ENCODE data around the gene NMT2.
A peak's percentile ranks its signal among the peaks of the same experiment; 100 is the strongest.

Gene NMT2

GRCh38 chr10:15112657-15113056, 55.8 kb downstream of the NMT2 start:
- no peaks in the 10 kb centered on the region for H3K4me1 ChIP-seq (ENCODE audit: control insufficient read depth, insufficient read depth, low read length)
- no peak overlapping the region for H3K9ac ChIP-seq (ENCODE audit: low read depth, low read length)
- no peaks in the 10 kb centered on the region for H3K27me3 ChIP-seq (ENCODE audit: control insufficient read depth, insufficient read depth, low read length)
- no peak overlapping the region for H3K4me3 ChIP-seq (ENCODE audit: low read length)
- no peak overlapping the region for H3K4me2 ChIP-seq (ENCODE audit: low read length)
- peaks cover 36% of the 10 kb centered on the region for H3K36me3 ChIP-seq (ENCODE audit: insufficient read depth, low read length)
- no peaks in the 10 kb centered on the region for H3K9me3 ChIP-seq (replicated peaks; ENCODE audit: low read length)

GRCh38 chr10:15106352-15107013, 62.0 kb downstream of the NMT2 start:
- no peak overlapping the region for H3K9ac ChIP-seq (ENCODE audit: low read depth, low read length)
- H3K4me1 ChIP-seq (ENCODE audit: control insufficient read depth, insufficient read depth, low read length): no peaks in the 10 kb centered on the region
- H3K4me3 ChIP-seq (ENCODE audit: low read length): no peak overlapping the region
- no peak overlapping the region for H3K4me2 ChIP-seq (ENCODE audit: low read length)
- H3K36me3 ChIP-seq (ENCODE audit: insufficient read depth, low read length): peaks cover 58% of the 10 kb centered on the region
- H3K27me3 ChIP-seq (ENCODE audit: control insufficient read depth, insufficient read depth, low read length): no peaks in the 10 kb centered on the region
- no peaks in the 10 kb centered on the region for H3K9me3 ChIP-seq (replicated peaks; ENCODE audit: low read length)

- H3K4me2 ChIP-seq (ENCODE audit: low read length): no peak overlapping the region
- H3K36me3 ChIP-seq (ENCODE audit: insufficient read depth, low read length): peaks cover 55% of the 10 kb centered on the region
- H3K9me3 ChIP-seq (replicated peaks; ENCODE audit: low read length): no peaks in the 10 kb centered on the region
- H3K27me3 ChIP-seq (ENCODE audit: control insufficient read depth, insufficient read depth, low read length): no peaks in the 10 kb centered on the region
- no peak overlapping the region for H3K4me3 ChIP-seq (ENCODE audit: low read length)
- H3K4me1 ChIP-seq (ENCODE audit: control insufficient read depth, insufficient read depth, low read length): peaks cover 9% of the 10 kb centered on the region
- no peak overlapping the region for H3K9ac ChIP-seq (ENCODE audit: low read depth, low read length)
These were observed 65.0 kb downstream of the NMT2 start for GRCh38 chr10:15103513-15103912.

DNA sequence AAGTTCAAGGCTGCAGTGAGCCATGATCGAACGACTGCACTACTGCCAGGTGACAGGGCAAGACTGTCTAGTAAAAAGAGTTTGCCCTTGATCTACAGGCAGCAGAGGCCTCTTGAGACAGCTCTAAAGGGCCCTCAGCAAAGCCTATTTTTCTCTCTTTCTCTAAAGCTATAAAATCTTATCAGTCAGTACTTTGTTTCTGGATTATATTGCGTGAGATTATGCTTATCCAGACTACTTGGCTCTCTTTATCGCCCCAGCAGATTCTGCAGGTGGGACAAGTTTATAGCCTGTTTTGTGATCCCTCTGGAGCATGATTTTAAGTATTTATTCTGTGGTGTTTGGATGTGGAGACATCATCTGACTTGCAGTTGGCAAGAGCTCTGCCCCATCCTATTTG, 68.6 kb downstream of the NMT2 start:
- Histone ChIP-seq H3K9me3 (replicated peaks; ENCODE audit: low read length) (no peaks in the 10 kb centered on the region), H3K9ac (ENCODE audit: low read depth, low read length) (no peak overlapping the region), H3K4me1 (ENCODE audit: control insufficient read depth, insufficient read depth, low read length) (peaks cover 16% of the 10 kb centered on the region), H3K4me3 (ENCODE audit: low read length) (no peak overlapping the region), H3K36me3 (ENCODE audit: insufficient read depth, low read length) (peaks cover 35% of the 10 kb centered on the region), H3K27me3 (ENCODE audit: control insufficient read depth, insufficient read depth, low read length) (no peaks in the 10 kb centered on the region), H3K4me2 (ENCODE audit: low read length) (no peak overlapping the region)

DNA sequence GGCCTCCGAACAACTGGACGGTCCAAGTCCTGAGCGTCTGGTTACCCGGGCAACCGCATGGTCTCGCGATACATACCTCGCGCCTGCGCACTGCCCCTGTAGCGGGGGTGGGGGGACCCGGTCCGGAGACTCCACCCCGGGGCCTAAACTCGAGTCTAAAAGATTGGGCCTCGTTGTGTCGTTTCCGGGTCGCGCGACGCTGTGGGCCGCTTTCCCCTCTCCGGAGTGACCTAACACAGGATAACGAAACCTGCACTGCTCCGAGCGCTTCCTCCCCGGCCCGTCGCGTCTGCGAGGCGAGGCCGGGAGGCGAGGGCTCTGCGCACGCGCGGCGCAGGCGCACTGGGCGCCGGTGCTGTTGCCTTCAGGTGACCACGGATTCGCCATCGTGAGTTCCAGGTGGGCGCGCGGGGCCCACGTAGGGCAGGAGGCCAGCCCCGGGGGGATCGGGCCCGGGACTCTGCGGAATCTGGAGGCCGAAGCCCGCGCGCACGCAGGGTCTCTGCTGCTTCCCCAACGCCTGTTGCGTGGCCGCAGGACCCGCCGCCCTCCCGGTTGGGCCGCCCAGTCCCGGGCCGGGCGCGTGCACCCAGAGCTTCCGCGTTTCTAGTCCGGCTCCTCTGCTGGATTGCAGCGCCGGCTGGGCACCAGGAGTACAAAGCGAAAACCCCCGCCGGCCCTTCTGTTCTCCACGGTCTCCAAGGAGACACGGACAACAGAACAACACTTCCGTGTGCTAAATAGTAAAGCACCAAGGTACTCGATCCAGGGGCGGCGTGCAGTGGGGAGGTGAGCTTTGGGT, 71.3 kb downstream of the NMT2 start, which contains the start of gene RPP38:
RPP38 (plus strand) TSS at position 345 of the 802 bp plus-strand sequence. CDS start 5,960 bp downstream, outside the sequence.
- Histone ChIP-seq H3K4me3 (ENCODE audit: low read length) (peak within 1 kb of the TSS; percentile 98), H3K4me2 (ENCODE audit: low read length) (peak within 1 kb of the TSS; percentile 92), H3K9ac (ENCODE audit: low read depth, low read length) (peak within 1 kb of the TSS; percentile 99), H3K27me3 (ENCODE audit: control insufficient read depth, insufficient read depth, low read length) (no peaks in the 10 kb centered on the region), H3K36me3 (ENCODE audit: insufficient read depth, low read length) (peaks cover 16% of the 10 kb centered on the region), H3K9me3 (replicated peaks; ENCODE audit: low read length) (no peaks in the 10 kb centered on the region), H3K4me1 (ENCODE audit: control insufficient read depth, insufficient read depth, low read length) (peaks cover 16% of the 10 kb centered on the region)

- Histone ChIP-seq H3K4me1 (ENCODE audit: control insufficient read depth, insufficient read depth, low read length) (peaks cover 16% of the 10 kb centered on the region), H3K9me3 (replicated peaks; ENCODE audit: low read length) (no peaks in the 10 kb centered on the region), H3K36me3 (ENCODE audit: insufficient read depth, low read length) (peaks cover 14% of the 10 kb centered on the region), H3K4me2 (ENCODE audit: low read length) (peak overlapping the region; percentile 92), H3K9ac (ENCODE audit: low read depth, low read length) (peak overlapping the region; percentile 99), H3K27me3 (ENCODE audit: control insufficient read depth, insufficient read depth, low read length) (no peaks in the 10 kb centered on the region), H3K4me3 (ENCODE audit: low read length) (peak overlapping the region; percentile 98)
These were observed 71.9 kb downstream of the NMT2 start for GRCh38 chr10:15096661-15097010.

GRCh38 chr10:15092855-15093408, 75.6 kb downstream of the NMT2 start:
- no peak overlapping the region for H3K4me3 ChIP-seq (ENCODE audit: low read length)

DNA sequence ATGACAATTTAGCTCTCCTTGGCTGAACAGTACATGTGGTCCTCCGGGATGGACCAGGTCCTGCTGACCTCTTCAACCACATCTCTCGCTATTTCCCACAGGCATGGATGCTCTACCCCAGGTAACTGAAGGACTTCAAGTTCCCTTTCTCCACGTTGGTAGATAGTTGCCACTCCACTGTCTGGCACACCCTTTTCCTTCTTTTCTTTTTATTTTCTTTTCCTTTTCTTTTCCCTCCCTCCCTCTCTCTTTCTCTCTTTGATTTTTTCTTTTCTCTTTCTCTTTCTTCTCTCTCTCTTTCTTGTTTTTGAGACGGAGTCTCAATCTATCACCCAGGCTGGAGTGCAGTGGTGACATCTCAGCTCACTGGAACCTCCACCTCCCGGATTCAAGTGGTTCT, 77.1 kb downstream of the NMT2 start:
- Histone ChIP-seq H3K9me3 (replicated peaks; ENCODE audit: low read length) (no peaks in the 10 kb centered on the region), H3K9ac (ENCODE audit: low read depth, low read length) (no peak overlapping the region), H3K4me2 (ENCODE audit: low read length) (no peak overlapping the region), H3K4me1 (ENCODE audit: control insufficient read depth, insufficient read depth, low read length) (peaks cover 8% of the 10 kb centered on the region), H3K27me3 (ENCODE audit: control insufficient read depth, insufficient read depth, low read length) (no peaks in the 10 kb centered on the region), H3K36me3 (ENCODE audit: insufficient read depth, low read length) (no peaks in the 10 kb centered on the region), H3K4me3 (ENCODE audit: low read length) (no peak overlapping the region)

More at GRCh38 chr10:15092855-15093408, 75.6 kb downstream of the NMT2 start:
- no peak overlapping the region for H3K9ac ChIP-seq (ENCODE audit: low read depth, low read length)
- no peak overlapping the region for H3K4me2 ChIP-seq (ENCODE audit: low read length)
- H3K9me3 ChIP-seq (replicated peaks; ENCODE audit: low read length): no peaks in the 10 kb centered on the region
- no peaks in the 10 kb centered on the region for H3K27me3 ChIP-seq (ENCODE audit: control insufficient read depth, insufficient read depth, low read length)
- peaks cover 11% of the 10 kb centered on the region for H3K4me1 ChIP-seq (ENCODE audit: control insufficient read depth, insufficient read depth, low read length)
- no peaks in the 10 kb centered on the region for H3K36me3 ChIP-seq (ENCODE audit: insufficient read depth, low read length)

DNA sequence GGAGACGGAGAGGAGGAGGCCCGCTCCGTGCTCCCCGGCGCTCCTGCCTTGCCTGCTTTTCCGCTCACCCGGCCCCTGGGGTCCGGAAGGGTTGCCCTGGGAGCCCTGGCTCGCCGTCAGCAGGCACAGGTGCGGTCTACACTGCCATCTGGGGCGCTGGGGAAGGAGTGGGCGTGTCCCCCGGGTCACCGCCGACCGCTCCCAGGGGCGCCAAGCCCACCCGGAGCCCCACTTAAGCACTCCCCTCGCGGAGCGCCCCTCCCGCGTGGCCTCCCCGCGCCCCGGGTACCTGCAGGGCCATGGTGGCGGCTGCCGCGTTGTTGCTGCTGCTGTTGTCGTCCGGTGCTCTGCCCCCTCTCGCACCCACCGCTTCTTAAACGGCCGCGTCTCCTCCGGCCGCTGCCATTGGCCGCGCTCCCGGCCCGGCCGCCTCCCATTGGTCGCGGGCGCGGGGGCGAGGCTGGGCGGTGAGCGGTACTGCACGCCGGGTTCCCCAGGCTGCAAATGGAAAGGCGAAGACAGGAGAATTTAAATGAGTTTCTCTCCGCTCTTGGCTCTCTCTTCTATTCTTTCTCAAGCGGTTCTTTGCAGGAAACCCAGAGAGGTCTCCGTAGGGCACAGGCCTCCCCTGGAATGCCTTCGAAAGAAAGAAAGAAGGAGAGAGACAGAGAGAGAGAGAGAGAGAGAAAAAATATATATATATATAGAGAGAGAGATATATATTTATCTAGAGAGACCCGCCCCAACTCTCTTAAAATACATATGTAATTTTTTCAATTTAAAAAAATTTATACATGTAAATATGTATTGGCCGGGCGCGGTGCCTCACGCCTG, 79.8 kb downstream of the NMT2 start, which contains the start of gene ACBD7:
ACBD7 (minus strand) TSS at position 349 of the 834 bp plus-strand sequence; CDS start at position 301, 48 bp downstream.
- Histone ChIP-seq H3K4me2 (ENCODE audit: low read length) (peak within 1 kb of the TSS; percentile 99), H3K9me3 (replicated peaks; ENCODE audit: low read length) (no peaks in the 10 kb centered on the region), H3K4me1 (ENCODE audit: control insufficient read depth, insufficient read depth, low read length) (peaks cover 14% of the 10 kb centered on the region), H3K9ac (ENCODE audit: low read depth, low read length) (peak within 1 kb of the TSS; percentile 50), H3K36me3 (ENCODE audit: insufficient read depth, low read length) (no peaks in the 10 kb centered on the region), H3K4me3 (ENCODE audit: low read length) (peak within 1 kb of the TSS; percentile 83), H3K27me3 (ENCODE audit: control insufficient read depth, insufficient read depth, low read length) (no peaks in the 10 kb centered on the region)

DNA sequence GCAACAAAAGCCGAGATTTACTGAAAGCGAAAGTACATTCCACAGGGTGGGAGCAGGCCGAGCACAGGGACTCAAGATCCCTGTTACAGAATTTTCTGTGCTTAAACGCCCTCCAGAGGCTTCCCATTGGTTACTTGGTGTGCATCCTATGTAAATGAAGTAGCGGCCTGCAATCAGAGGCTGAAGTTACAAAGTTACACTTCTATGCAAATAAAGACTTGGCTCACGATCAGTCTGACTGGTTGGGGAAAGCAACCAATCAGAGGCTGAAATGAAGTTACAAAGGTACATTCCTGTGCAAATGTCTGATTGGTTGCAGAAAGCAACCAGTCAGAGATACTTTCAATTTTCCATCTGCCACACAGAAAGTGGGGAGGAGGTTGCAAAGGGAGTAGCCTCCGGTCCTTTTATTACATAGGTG, 84.0 kb downstream of the NMT2 start:
- Histone ChIP-seq H3K4me3 (ENCODE audit: low read length) (peak overlapping the region; percentile 71), H3K9me3 (replicated peaks; ENCODE audit: low read length) (no peaks in the 10 kb centered on the region)

More for the DNA sequence above, 84.0 kb downstream of the NMT2 start:
- H3K4me2 ChIP-seq (ENCODE audit: low read length): peak overlapping the region; percentile 79
- H3K9ac ChIP-seq (ENCODE audit: low read depth, low read length): peak overlapping the region; percentile 69
- no peaks in the 10 kb centered on the region for H3K27me3 ChIP-seq (ENCODE audit: control insufficient read depth, insufficient read depth, low read length)
- H3K4me1 ChIP-seq (ENCODE audit: control insufficient read depth, insufficient read depth, low read length): peaks cover 15% of the 10 kb centered on the region
- no peaks in the 10 kb centered on the region for H3K36me3 ChIP-seq (ENCODE audit: insufficient read depth, low read length)

Data from skeletal muscle satellite cell (primary cell).